DOHH2 (cell line): ENCODE measurements around the gene PLA2G4E.

Experiments used
- H3F3A ChIP-seq: fragments of 200-600 bp; sonication (generic), shearing (Covaris generic); 2 replicates; pipeline ENCODE4 v1.6.0; 2016; ENCODE audit warnings: antibody characterized with exemption, mild to moderate bottlenecking; ENCODE audit not compliant: control insufficient read depth, insufficient read depth
- H3K27ac ChIP-seq: fragments of 200-600 bp; sonication (generic); 2 replicates; pipeline ENCODE4 v1.5.1; 2014; ENCODE audit warnings: low read depth, mild to moderate bottlenecking, low read length, moderate library complexity
- H3K27me3 ChIP-seq: fragments of 200-600 bp; sonication (generic); 2 replicates; pipeline ENCODE4 v1.6.1; 2014; ENCODE audit warnings: mild to moderate bottlenecking, low read length, mixed read lengths; ENCODE audit not compliant: control insufficient read depth
- H3K36me3 ChIP-seq: fragments of 200-600 bp; sonication (generic); 2 replicates; pipeline ENCODE4 v1.6.1; 2014; ENCODE audit warnings: mild to moderate bottlenecking, low read length, moderate library complexity, mixed read lengths; ENCODE audit not compliant: control insufficient read depth
- H3K4me1 ChIP-seq: fragments of 200-600 bp; sonication (generic); 2 replicates; pipeline ENCODE4 v1.6.1; 2014; ENCODE audit warnings: mild to moderate bottlenecking, low read length, mixed read lengths; ENCODE audit not compliant: control insufficient read depth
- H3K4me2 ChIP-seq: fragments of 200-600 bp; sonication (generic); 2 replicates; pipeline ENCODE4 v1.6.0; 2014; ENCODE audit warnings: mild to moderate bottlenecking, low read length, moderate library complexity
- H3K4me3 ChIP-seq: fragments of 200-600 bp; sonication (generic); 2 replicates; pipeline ENCODE4 v1.5.1; 2014; ENCODE audit warnings: mild to moderate bottlenecking, low read length, mixed read lengths
- H3K79me2 ChIP-seq: fragments of 200-600 bp; sonication (generic); 2 replicates; pipeline ENCODE4 v1.6.1; 2014; ENCODE audit warnings: mild to moderate bottlenecking, low read length, mixed read lengths; ENCODE audit not compliant: control insufficient read depth
- H3K9me2 ChIP-seq: fragments of 200-600 bp; sonication (generic); replicated peaks from 2 replicates; pipeline ENCODE4 v1.6.1; 2014; ENCODE audit warnings: mild to moderate bottlenecking, low read length, mixed read lengths; ENCODE audit not compliant: control insufficient read depth
- H3K9me3 ChIP-seq: fragments of 200-600 bp; sonication (generic); 2 replicates; pipeline ENCODE4 v1.6.1; 2014; ENCODE audit warnings: antibody characterized with exemption, low read length, mixed read lengths; ENCODE audit not compliant: control insufficient read depth, insufficient read depth
- H4K20me1 ChIP-seq: fragments of 200-600 bp; sonication (generic); 2 replicates; pipeline ENCODE4 v1.6.0; 2014; ENCODE audit warnings: low read depth, mild to moderate bottlenecking, antibody characterized with exemption, low read length, moderate library complexity; ENCODE audit not compliant: control insufficient read depth, insufficient read depth
- CTCF ChIP-seq: fragments of 200-600 bp; sonication (generic); IDR thresholded peaks from one replicate; pipeline ENCODE4 v1.5.1; 2014; ENCODE audit warnings: antibody characterized with exemption, mild to moderate bottlenecking, low read depth, low read length; ENCODE audit not compliant: poor library complexity, severe bottlenecking
- EZH2phosphoT487 ChIP-seq: fragments of 200-600 bp; sonication (generic); IDR thresholded peaks from 2 replicates; pipeline ENCODE4 v1.6.1; 2017; ENCODE audit warnings: borderline replicate concordance, mild to moderate bottlenecking, antibody characterized with exemption, low read length, moderate library complexity, mixed read lengths

The PLA2G4E gene

GRCh38 chr15:41992803-41993190 is 28.0 kb downstream of the PLA2G4E start:
- no peaks in the 10 kb centered on the region for H3K9me3 ChIP-seq
- H3K9me2 ChIP-seq = no peaks in the 10 kb centered on the region
- no peak overlapping the region for H3K4me2 ChIP-seq
- no peak overlapping the region for H3K27ac ChIP-seq
- TF ChIP-seq CTCF = no peak
- TF ChIP-seq EZH2phosphoT487 = no peak
- H3K27me3 ChIP-seq = no peaks in the 10 kb centered on the region
- H3K4me3 ChIP-seq = no peak overlapping the region
- no peaks in the 10 kb centered on the region for H4K20me1 ChIP-seq
- H3K36me3 ChIP-seq = no peaks in the 10 kb centered on the region
- H3F3A ChIP-seq = no peaks in the 10 kb centered on the region
- no peaks in the 10 kb centered on the region for H3K79me2 ChIP-seq
- H3K4me1 ChIP-seq = no peaks in the 10 kb centered on the region

DNA sequence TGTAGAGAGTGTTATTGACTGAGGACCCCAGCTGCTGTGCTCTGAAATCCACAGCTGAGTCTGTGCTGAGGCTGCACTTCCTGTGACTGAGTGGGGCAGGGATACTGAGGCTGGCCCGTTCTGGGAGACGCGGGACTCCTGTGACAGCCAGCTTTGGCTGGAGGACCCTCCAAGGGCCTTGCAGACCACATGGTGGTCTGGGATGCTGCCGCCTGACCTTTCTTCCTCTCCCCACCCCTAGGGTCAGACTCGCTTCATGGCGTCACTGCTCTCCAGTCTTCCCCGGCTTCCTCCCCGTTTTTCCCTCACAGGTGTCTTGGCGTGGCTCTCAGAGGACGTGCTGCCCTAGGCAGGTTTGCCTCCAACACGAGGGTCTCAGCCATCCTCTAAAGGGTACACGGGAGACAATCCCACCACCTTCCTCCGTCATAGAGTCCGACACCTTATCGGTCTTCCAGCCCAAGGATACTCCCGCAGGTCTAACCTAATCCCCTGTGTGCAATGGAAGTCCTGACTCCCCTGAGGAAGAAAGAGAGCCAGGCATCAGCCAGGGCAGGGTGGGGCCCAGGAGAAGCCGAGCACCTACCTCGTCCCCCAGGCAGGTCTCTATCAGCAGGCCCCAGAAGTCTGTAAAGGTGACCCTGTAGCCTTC is 28.6 kb downstream of the PLA2G4E start:
- H3K27ac ChIP-seq = no peak overlapping the region
- no peaks in the 10 kb centered on the region for H3K9me2 ChIP-seq
- no peak for TF ChIP-seq EZH2phosphoT487
- no peak for TF ChIP-seq CTCF
- no peaks in the 10 kb centered on the region for H4K20me1 ChIP-seq
- H3K36me3 ChIP-seq = no peaks in the 10 kb centered on the region
- H3K79me2 ChIP-seq = no peaks in the 10 kb centered on the region
- H3K4me1 ChIP-seq = no peaks in the 10 kb centered on the region
- H3K4me3 ChIP-seq = no peak overlapping the region
- H3K4me2 ChIP-seq = no peak overlapping the region
- H3K27me3 ChIP-seq = no peaks in the 10 kb centered on the region
- H3K9me3 ChIP-seq = no peaks in the 10 kb centered on the region
- no peaks in the 10 kb centered on the region for H3F3A ChIP-seq

- H3K36me3 ChIP-seq = no peaks in the 10 kb centered on the region
- no peak overlapping the region for H3K4me3 ChIP-seq
- H3K27me3 ChIP-seq = no peaks in the 10 kb centered on the region
- H3K9me2 ChIP-seq = no peaks in the 10 kb centered on the region
- H3F3A ChIP-seq = no peaks in the 10 kb centered on the region
- no peaks in the 10 kb centered on the region for H4K20me1 ChIP-seq
- H3K79me2 ChIP-seq = no peaks in the 10 kb centered on the region
- H3K27ac ChIP-seq = no peak overlapping the region
- TF ChIP-seq CTCF (no peak), EZH2phosphoT487 (no peak)
- no peaks in the 10 kb centered on the region for H3K9me3 ChIP-seq
- no peak overlapping the region for H3K4me2 ChIP-seq
- no peaks in the 10 kb centered on the region for H3K4me1 ChIP-seq
Observed at GRCh38 chr15:41990691-41991090, 30.2 kb downstream of the PLA2G4E start.
